HG02885 (cell line): ENCODE data around the gene TMPRSS9.
A peak's percentile ranks its signal among the peaks of the same experiment; 100 is the strongest.
"Not testable (repeated sequence)": the region's sequence is repeated elsewhere in the genome, so short reads cannot be mapped to it uniquely, and the experiment has no call there.

ENCODE experiments used
- ATAC-seq: cut with Tn5 transposase; IDR thresholded peaks from one replicate; pipeline ENCODE4 v1.9.1; 2021; ENCODE audit warnings: mild to moderate bottlenecking; ENCODE audit not compliant: unreplicated experiment, poor library complexity

TMPRSS9 gene

DNA sequence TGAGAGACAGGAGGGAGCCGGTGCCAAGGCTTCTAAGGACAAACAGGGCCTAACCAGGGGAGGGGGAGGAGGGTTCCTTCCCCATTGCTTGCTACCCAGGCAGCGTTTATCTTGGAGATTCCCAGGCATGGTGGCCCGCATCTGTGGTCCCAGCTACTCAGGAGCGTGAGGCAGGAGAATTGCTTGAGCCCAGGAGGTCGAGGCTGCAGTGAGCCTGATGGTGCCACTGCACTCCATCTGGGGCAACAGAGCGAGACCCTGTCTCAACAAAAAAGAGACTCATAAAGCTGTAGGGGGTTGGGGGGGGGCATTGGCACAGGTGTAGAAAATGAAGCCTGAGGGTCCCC is 55.9 kb downstream of the TMPRSS9 start:
- ATAC-seq: no peak

DNA sequence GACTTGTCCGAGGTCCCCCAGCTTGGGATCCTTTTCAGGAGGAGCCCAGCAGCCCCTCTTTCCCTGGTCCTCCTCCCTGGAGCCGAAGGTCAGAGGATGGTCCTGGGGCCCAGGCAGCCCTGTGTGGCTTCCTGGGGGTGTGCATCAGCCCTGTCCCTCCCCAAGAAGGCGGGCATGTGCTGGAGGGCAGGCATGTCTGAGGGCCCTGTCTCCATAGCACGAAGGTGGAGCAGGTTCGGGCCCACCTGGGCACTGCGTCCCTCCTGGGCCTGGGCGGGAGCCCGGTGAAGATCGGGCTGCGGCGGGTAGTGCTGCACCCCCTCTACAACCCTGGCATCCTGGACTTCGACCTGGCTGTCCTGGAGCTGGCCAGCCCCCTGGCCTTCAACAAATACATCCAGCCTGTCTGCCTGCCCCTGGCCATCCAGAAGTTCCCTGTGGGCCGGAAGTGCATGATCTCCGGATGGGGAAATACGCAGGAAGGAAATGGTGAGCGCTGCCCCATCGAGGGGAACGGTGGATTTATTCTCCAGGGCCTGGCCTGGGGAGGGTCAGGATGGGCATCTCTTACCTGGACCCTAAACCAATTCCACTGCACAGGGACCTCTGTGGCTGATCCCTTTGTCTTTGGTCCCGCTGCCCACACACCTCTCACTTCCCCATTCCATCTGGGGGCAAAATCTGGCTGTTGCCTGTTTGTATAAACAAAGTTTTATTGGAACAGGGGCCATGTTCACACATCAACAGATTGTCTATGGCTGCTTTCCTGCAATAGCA is 56.4 kb downstream of the TMPRSS9 start:
- ATAC-seq: no peak

DNA sequence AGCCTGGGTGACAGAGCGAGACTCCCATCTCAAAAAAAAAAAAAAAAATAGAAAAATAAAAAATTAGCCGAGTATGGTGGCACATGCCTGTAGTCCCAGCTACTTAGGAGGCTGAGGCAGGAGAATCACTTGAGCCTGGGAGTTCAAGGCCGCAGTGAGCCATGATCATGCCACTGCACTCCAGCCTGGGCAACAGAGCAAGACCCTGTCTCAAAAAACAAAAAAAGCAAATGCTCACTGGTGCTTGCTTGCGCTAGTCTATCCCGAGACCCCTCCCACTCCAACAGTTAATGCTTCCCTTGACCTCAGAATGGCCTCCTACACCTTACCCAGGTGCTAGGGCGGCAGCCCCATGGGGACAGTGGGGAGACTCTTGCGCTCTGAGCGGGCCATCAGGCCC is 57.4 kb downstream of the TMPRSS9 start:
- ATAC-seq: not testable (repeated sequence)

DNA sequence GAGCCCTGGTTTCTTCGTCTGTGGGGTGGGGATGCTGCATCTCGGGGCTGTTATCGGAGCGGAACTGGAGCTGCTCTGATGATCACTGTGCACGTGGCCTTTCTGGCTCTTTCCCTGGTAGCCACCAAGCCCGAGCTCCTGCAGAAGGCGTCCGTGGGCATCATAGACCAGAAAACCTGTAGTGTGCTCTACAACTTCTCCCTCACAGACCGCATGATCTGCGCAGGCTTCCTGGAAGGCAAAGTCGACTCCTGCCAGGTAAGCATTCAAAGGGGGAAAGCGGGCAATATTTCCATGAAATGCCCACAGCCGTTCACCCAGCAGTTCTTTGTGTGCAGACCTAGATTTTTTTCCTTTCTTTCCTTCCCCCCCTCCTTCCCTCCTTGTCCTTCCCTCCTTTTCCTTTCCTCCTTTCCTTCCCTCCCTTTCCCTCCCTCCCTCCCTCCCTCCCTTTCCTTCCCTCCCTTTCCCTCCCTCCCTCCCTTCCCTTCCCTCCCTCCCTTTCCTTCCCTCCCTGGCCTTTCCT is 57.9 kb downstream of the TMPRSS9 start:
- no peak for ATAC-seq

DNA sequence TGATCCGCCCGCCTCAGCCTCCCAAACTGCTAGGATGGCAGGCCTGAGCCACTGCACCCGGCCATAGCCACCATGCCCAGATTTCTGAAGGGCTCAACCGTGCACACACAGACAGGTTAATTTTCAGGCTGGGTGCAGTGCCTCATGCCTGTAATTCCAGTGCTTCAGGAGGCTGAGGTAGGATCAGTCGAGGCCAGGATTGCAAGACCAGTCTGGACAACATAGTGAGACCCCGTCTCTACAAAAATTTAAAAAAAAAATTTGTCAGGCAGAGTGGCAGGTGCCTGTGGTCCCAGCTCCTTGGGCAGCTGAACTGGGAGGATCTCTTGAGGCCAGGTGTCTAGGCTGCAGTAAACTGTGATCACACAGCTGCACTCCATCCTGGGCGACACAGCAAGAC is 59.7 kb downstream of the TMPRSS9 start:
- no peak for ATAC-seq

DNA sequence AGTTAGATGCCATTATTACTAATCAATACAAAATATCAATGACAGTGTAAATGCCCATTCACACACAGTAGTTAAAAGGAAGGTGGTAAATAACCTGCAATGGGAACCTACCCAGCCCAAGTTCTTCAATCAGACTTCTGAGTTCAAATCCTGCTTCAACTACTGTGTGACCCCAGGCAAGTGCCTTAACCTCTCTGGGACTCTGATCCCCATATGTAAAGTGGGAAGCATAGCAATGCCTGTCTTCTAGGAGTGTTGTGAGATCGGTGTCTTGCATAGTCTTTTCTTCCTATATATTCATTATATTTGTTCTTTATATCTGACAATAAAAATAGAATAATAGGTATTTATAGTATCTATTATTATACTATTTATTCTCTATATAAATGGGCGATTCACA is 60.4 kb downstream of the TMPRSS9 start:
- ATAC-seq: no peak

DNA sequence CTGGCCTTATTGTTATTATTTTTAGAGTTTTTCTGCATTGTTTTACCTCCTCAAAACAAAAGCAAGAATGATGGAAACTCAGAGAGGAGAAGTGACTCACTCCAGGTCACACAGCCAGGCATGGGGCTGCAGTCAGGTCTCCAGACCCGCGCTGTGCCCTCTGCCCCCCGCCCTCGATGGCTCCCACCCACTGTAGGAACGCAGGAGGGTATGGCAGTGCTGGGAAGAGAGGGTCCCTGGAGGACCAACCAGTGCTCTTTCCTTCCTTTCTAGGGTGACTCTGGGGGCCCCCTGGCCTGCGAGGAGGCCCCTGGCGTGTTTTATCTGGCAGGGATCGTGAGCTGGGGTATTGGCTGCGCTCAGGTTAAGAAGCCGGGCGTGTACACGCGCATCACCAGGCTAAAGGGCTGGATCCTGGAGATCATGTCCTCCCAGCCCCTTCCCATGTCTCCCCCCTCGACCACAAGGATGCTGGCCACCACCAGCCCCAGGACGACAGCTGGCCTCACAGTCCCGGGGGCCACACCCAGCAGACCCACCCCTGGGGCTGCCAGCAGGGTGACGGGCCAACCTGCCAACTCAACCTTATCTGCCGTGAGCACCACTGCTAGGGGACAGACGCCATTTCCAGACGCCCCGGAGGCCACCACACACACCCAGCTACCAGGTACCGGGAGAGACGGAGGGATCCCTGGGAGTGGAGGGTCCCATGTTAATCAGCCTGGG is 61.7 kb downstream of the TMPRSS9 start:
- ATAC-seq: no peak

DNA sequence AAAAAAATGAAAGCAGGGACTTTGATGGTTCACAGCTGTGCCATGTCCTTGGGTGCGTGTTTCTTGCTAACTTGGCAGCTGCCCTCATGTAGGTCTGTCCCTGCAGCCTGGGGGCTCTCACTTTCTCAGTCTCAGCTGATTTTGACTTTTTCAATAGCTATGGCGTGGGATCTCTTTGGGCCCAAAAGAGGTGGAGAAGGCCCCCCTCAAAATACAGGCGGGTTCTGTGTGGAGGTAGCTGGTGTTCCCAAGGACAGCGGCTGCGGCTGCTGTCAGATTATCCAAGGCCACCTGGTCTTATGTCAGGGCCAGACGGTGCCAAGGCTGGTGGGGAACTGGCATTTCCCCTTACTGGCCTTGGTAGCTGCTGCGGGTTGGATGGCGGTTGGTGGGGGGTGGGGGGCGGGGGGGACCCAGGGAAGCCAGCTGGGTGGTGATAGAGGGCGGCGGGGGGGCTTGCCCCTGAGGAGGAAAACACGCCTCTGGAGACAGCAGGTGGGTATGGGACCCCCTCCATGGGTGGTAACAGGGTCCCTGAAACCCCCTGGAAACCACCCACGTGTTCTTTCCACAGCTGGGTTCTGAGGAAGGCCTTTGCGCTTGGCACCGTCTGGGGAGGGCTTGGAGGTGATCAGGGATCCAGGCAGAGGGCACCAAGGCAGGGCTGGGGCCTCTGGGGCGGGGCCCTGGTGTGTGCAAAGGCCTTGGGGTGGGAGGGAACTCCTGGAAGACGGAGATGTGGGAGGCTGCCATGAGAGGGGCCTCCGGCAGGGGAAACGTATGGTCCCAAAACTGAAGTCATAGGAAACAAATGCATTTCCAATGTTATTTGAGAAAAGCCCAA is 63.2 kb downstream of the TMPRSS9 start:
- no peak for ATAC-seq

DNA sequence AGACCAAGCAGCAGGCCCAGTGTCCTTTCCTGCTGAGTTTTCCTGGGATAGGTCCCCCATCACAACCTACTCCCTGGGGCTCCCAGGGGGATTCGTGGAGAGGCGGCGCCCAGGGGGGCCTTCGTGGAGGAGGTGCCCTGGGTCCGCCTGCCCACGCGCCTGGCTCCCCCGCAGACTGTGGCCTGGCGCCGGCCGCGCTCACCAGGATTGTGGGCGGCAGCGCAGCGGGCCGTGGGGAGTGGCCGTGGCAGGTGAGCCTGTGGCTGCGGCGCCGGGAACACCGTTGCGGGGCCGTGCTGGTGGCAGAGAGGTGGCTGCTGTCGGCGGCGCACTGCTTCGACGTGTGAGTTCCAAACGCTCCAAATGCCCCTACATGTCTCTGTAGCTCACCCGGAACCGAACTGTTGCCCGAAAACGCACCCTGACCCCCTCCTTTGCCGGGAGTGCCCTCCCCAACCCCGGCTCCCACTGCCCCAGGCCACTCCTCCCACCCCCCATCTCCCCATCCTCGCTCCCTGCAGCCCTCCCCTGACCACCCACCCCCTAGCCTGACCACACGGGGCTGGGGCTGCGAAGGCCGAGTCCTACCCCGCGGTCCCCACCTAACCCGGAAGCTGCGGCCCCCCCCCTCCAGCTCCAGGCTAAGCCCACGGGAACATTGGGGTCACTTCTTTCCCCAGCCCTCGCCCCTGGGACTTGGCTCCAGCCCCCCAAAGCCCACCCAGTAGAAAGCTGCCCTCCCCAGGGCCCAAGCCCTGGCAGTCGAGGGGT is 64.0 kb downstream of the TMPRSS9 start:
- ATAC-seq: no peak

DNA sequence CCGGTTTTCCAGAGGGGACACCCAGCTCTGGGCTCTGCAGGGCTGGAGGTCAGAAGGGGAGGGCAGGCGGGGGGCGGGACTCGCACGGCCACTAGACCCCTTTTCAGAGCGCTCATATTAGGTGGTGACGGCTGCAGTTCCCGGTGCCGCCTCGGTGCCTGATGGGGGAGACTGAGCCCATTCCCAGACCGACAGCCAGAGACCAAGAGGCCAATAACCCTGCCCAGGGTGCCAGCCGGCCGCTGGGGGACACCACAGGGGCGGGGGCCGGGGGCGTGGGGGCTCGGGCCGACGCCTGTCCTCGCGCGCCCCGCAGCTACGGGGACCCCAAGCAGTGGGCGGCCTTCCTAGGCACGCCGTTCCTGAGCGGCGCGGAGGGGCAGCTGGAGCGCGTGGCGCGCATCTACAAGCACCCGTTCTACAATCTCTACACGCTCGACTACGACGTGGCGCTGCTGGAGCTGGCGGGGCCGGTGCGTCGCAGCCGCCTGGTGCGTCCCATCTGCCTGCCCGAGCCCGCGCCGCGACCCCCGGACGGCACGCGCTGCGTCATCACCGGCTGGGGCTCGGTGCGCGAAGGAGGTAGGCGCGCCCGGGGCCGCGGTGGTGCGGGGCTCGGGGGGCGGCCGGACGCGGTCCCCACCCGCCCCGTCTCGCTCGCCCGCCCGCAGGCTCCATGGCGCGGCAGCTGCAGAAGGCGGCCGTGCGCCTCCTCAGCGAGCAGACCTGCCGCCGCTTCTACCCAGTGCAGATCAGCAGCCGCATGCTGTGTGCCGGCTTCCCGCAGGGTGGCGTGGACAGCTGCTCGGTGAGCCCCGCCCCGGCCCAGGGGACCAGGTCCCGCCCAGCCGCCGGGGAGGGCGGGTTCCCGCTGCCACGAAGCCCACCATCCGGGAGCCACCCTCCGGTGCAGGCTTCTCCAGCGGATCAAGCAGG is 64.9 kb downstream of the TMPRSS9 start:
- ATAC-seq: no peak

DNA sequence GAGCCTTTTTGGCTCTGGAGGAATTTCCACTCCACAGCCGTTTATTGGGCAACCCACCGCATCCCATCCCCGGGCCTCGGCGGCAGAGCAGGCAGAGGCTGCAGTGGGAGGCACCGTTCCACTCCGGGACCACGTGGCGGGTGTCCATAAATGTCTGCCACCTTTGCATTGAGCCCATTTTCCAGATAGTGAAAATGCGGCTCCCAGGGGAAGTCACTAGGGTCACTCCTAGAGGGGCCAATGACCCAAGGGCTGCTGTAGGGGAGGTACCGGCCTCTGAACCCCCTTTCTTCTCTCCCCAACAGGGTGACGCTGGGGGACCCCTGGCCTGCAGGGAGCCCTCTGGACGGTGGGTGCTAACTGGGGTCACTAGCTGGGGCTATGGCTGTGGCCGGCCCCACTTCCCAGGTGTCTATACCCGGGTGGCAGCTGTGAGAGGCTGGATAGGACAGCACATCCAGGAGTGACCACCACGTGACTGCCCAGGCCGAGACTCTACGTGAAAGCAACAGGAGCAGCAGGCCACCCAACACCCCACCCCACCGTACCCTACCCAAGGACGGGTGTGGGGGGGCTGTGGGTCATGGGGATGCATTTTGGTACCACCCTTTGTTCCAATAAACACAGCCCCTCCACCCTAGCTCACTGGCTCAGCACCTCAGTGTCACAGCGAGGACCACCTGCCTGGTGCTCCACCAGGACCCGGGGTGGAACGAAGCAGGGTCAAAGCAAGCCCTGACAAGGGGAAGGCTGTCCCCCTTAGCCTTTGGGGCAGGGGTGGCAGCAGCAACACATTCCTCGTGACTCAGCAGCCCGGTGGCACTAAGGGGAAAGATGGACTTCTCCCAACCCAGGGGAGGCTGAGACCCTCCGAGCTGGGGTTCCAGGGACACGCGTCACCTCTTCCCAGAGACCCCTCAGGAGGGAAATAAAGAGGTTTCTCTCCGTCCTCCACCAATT is 65.8 kb downstream of the TMPRSS9 start:
- ATAC-seq: no peak

DNA sequence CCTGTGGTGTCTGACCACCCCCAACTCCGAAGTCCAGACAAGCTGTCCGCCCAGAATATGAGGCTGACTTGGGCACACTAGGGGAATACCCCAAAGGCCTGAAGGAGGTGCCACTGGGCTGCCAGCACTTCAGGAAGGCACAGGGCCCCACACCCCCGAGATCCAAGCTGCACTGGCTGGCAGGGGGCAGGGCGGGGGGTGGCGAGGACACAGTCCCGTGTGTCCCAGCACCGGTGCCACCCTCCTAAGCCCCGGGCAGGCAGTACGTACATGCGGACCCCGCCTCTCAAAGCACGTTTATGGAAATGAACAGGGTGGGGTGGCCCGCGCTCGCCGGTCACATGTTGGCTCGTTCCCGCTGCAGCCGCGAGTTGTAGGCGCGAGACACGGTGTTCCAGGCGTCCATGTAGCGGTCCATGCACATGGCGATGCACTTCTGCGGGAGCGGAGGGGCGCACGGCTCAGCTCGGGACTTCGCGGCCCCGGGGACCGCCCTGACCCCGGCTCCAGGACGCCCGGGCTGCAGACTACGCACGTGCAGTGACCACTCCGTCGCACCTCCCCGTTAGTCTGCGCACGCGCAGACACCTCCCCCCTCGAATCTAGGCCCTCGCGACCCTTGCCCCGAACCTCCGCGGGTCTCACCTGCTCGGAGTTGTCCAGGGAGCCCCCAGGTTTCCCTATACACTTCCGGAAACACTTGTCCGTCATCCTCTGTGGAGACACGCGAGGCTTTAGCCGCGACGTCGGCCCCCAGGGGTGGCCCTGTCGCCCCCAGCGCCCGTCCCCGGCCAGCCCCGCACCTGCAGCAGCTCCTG is 66.8 kb downstream of the TMPRSS9 start:
- peak; percentile 27 for ATAC-seq

DNA sequence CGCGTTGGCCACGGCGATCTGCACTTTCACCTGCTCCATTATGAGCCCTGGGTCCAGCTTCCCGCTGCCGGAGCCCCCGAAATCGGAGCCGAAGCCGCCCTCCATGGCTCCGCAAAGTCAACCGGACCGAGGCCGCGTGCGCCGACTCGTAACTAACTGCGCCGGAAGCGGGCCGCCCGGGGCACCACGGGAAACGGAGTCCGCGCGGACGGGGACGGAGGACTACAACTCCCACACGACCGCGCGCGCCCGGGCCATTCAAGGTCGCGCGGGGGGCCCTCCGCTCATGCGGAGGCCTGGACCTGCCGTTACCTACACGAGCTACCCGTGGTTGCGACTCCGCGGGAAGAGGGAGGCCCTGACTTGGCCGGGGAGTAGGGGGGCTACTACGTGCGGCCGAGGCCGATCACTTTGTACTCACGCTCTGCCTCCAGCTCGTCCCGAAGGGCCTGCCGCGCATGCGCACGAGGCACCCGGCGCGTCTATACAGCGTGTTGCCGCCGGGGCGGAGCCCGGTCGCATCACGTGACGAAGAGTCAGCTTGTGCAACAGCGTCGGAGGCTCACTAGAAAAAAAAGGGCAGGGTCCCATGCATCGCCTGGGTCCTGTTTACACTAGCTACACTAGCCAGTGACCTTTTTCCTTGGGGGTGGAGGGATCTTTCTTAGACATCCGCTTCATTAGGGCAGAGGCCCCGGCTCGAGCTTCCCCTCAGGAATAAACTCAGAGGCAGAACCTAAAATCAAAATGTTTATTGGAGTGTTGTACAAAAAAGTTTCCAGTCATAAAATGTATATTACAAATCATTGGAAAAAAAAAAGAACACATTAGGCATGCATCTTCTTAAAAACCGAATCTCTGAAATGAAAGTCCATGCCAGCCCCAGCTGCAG is 67.6 kb downstream of the TMPRSS9 start, which contains the start of gene TIMM13:
Gene TIMM13, minus strand, starts transcription at position 158 of the 892 bp plus-strand sequence. Its CDS starts 53 bp downstream, at position 105.
- ATAC-seq: peak; percentile 83

DNA sequence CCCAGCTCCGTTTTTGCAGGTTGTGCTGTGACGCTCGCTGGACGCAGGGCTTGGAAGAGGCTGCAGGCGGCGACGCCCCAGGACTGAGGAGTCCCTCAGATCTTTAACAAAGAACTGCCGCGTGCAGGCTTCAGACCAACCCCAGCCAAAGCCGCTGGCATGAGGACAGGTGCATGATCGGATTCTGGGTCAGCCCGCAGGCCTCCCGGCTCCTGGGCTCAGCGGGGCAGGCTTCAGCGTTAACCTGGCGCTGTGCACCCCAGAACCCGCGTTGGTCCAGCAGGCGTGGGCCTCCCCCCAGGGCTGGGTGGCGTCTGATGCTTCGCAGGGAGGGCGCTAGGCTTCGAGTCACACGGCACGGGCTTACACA is 68.2 kb downstream of the TMPRSS9 start:
- no peak for ATAC-seq

DNA sequence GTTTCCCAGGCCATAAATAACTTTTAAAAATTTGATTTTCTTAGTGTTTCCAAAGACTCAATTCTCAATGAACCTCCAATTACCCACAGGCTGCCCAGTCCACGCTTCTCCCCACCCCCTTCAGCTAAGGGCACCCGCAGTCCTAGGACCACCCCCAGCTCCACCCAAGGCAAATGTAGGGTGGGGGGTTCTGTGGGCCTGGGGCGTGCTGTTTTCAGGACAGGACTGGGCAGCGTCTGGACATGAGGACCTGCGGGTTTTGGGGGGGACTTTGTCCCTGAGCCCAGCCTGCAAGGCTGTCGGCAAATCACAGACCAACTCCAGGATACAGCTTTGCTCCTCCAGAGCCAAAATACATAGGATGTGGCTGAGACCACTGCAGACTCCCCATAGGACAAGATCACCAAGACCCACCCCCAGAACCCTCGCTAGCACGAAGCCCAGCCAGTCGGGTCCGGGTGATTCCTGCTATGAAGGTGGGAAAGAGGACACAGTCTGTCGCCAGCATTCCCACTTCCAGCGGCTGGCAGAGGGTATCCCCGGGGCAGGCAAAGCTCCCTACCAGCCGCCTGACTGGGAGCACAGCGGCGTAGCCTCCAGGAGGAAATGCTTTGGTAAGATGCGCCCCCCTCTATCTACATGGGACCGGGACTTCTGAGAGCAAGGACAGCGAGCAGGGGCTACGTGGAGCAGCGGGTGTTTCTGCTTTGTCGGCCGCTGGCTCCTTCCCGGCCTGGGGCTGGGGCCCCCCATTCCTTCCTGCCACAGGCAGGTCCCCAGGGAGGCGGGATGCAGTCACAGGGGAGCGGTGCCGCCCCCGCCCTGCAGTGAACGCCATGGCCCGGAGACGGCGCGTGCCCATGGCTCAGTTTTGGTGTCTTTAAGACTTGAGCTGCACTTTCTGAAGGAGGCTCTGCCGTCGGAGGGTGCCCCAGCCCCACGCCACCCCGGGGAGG is 69.0 kb downstream of the TMPRSS9 start:
- ATAC-seq: no peak
